AML-193 (cell line): Measurements from ENCODE around the gene CUTA.

ENCODE experiments used
- DNase-seq, 2 experiments: peaks; one replicate each; lab custom pipeline; 2025; lab: John Stamatoyannopoulos, UW

CUTA gene

GRCh38 chr6:33417903-33418689, at the start of gene CUTA:
Gene CUTA, minus strand, starts transcription at chr6:33418107. Its CDS starts 107 bp downstream, at chr6:33418000.
- peak; percentile 99 to 100 for DNase-seq

- DNase-seq: no peak
Measured at GRCh38 chr6:33467091-33467490, 49.2 kb upstream of the CUTA start.

- no peak for DNase-seq
Measured at GRCh38 chr6:33466075-33466735, 48.3 kb upstream of the CUTA start.

- no peak for DNase-seq
Measured at GRCh38 chr6:33459226-33459625, 41.3 kb upstream of the CUTA start.

GRCh38 chr6:33458676-33459075, 40.8 kb upstream of the CUTA start:
- no peak for DNase-seq

- DNase-seq: no peak
Measured at GRCh38 chr6:33456156-33456555, 38.2 kb upstream of the CUTA start.

- DNase-seq: no peak
Measured at GRCh38 chr6:33455051-33455450, 37.1 kb upstream of the CUTA start.

GRCh38 chr6:33454009-33454946, 36.4 kb upstream of the CUTA start, which contains the start of gene ZBTB9:
Gene ZBTB9, plus strand, starts transcription at chr6:33454576. Its CDS starts 525 bp downstream, at chr6:33455101.
- DNase-seq: peak; percentile 98 to 99

GRCh38 chr6:33453393-33454008, 35.6 kb upstream of the CUTA start:
- peak in 1 of 2 experiments; percentile 15 for DNase-seq

GRCh38 chr6:33452496-33452895, 34.6 kb upstream of the CUTA start:
- DNase-seq: no peak

GRCh38 chr6:33451606-33452005, 33.7 kb upstream of the CUTA start:
- no peak for DNase-seq

GRCh38 chr6:33450434-33450833, 32.5 kb upstream of the CUTA start:
- peak; percentile 34 to 50 for DNase-seq

GRCh38 chr6:33446356-33446755, 28.4 kb upstream of the CUTA start:
- DNase-seq: no peak

- peak; percentile 59 to 83 for DNase-seq
Measured at GRCh38 chr6:33445119-33445603, 27.3 kb upstream of the CUTA start.

- no peak for DNase-seq
Measured at GRCh38 chr6:33443619-33444504, 26.0 kb upstream of the CUTA start.

GRCh38 chr6:33443025-33443424, 25.1 kb upstream of the CUTA start:
- DNase-seq: no peak

- DNase-seq: no peak
Measured at GRCh38 chr6:33442283-33442682, 24.4 kb upstream of the CUTA start.

- DNase-seq: no peak
Measured at GRCh38 chr6:33441457-33441856, 23.6 kb upstream of the CUTA start.

- DNase-seq: no peak
Measured at GRCh38 chr6:33440649-33441309, 22.9 kb upstream of the CUTA start.
